Measurements from ENCODE around the gene MFAP2.
"Not testable (repeated sequence)": the region's sequence is repeated elsewhere in the genome, so short reads cannot be mapped to it uniquely, and the experiment has no call there.

MFAP2 gene

GRCh38 chr1:16967095-16967575 lies 13.3 kb downstream of the MFAP2 start:
- H3K9me3 ChIP-seq (ENCODE audit: control insufficient read depth in 5 of 5, low read length in 5 of 5): no peaks in the 10 kb centered on the region
- no peaks in the 10 kb centered on the region for H3K27me3 ChIP-seq (ENCODE audit: control insufficient read depth in 5 of 5, insufficient read depth in 4 of 5, low read length in 5 of 5)
- H3K4me3 ChIP-seq (ENCODE audit: low read depth in 1 of 5, low read length in 5 of 5): no peak overlapping the region
- H3K9ac ChIP-seq (ENCODE audit: low read length in 5 of 5): no peak overlapping the region
- H3K36me3 ChIP-seq (ENCODE audit: control insufficient read depth in 5 of 5, insufficient read depth in 5 of 5, low read length in 5 of 5): peaks cover 0 to 65% (median 38%) of the 10 kb centered on the region in 5 donors
- peaks cover 0 to 9% (median 0%) of the 10 kb centered on the region in 5 donors for H3K4me1 ChIP-seq (ENCODE audit: control insufficient read depth in 5 of 5, insufficient read depth in 5 of 5, low read length in 5 of 5)
- no peak overlapping the region for H3K27ac ChIP-seq (ENCODE audit: low read depth, low read length)

- Histone ChIP-seq H3K27me3 (ENCODE audit: control insufficient read depth in 5 of 5, insufficient read depth in 4 of 5, low read length in 5 of 5) (no peaks in the 10 kb centered on the region), H3K4me1 (ENCODE audit: control insufficient read depth in 5 of 5, insufficient read depth in 5 of 5, low read length in 5 of 5) (peaks cover 0 to 12% (median 5%) of the 10 kb centered on the region in 5 donors), H3K27ac (ENCODE audit: low read depth, low read length) (no peak overlapping the region), H3K9ac (ENCODE audit: low read length in 5 of 5) (no peak overlapping the region), H3K9me3 (ENCODE audit: control insufficient read depth in 5 of 5, low read length in 5 of 5) (no peaks in the 10 kb centered on the region), H3K4me3 (ENCODE audit: low read depth in 1 of 5, low read length in 5 of 5) (no peak overlapping the region), H3K36me3 (ENCODE audit: control insufficient read depth in 5 of 5, insufficient read depth in 5 of 5, low read length in 5 of 5) (peaks cover 0 to 63% (median 36%) of the 10 kb centered on the region in 5 donors)
These were observed 14.1 kb downstream of the MFAP2 start for GRCh38 chr1:16966282-16966681.

GRCh38 chr1:16965486-16966067 lies 14.8 kb downstream of the MFAP2 start:
- Histone ChIP-seq H3K4me3 (ENCODE audit: low read depth in 1 of 5, low read length in 5 of 5) (no peak overlapping the region), H3K36me3 (ENCODE audit: control insufficient read depth in 5 of 5, insufficient read depth in 5 of 5, low read length in 5 of 5) (peaks cover 0 to 56% (median 30%) of the 10 kb centered on the region in 5 donors), H3K27ac (ENCODE audit: low read depth, low read length) (no peak overlapping the region), H3K9me3 (ENCODE audit: control insufficient read depth in 5 of 5, low read length in 5 of 5) (no peaks in the 10 kb centered on the region), H3K9ac (ENCODE audit: low read length in 5 of 5) (no peak overlapping the region), H3K4me1 (ENCODE audit: control insufficient read depth in 5 of 5, insufficient read depth in 5 of 5, low read length in 5 of 5) (peaks cover 0 to 17% (median 12%) of the 10 kb centered on the region in 5 donors), H3K27me3 (ENCODE audit: control insufficient read depth in 5 of 5, insufficient read depth in 4 of 5, low read length in 5 of 5) (no peaks in the 10 kb centered on the region)

- not testable (repeated sequence) for H3K4me3 ChIP-seq (ENCODE audit: low read depth in 1 of 5, low read length in 5 of 5); H3K27me3 ChIP-seq (ENCODE audit: control insufficient read depth in 5 of 5, insufficient read depth in 4 of 5, low read length in 5 of 5); H3K27ac ChIP-seq (ENCODE audit: low read depth, low read length); H3K9me3 ChIP-seq (ENCODE audit: control insufficient read depth in 5 of 5, low read length in 5 of 5); H3K9ac ChIP-seq (ENCODE audit: low read length in 5 of 5)
- Histone ChIP-seq H3K36me3 (ENCODE audit: control insufficient read depth in 5 of 5, insufficient read depth in 5 of 5, low read length in 5 of 5) (peaks cover 0 to 42% (median 23%) of the 10 kb centered on the region in 5 donors), H3K4me1 (ENCODE audit: control insufficient read depth in 5 of 5, insufficient read depth in 5 of 5, low read length in 5 of 5) (peaks cover 0 to 21% (median 17%) of the 10 kb centered on the region in 5 donors)
These were observed 16.3 kb downstream of the MFAP2 start for GRCh38 chr1:16964169-16964568.

GRCh38 chr1:16961297-16962133 lies 18.9 kb downstream of the MFAP2 start:
- Histone ChIP-seq H3K27me3 (ENCODE audit: control insufficient read depth in 5 of 5, insufficient read depth in 4 of 5, low read length in 5 of 5) (no peaks in the 10 kb centered on the region), H3K4me1 (ENCODE audit: control insufficient read depth in 5 of 5, insufficient read depth in 5 of 5, low read length in 5 of 5) (peaks cover 0 to 25% (median 13%) of the 10 kb centered on the region in 5 donors), H3K4me3 (ENCODE audit: low read depth in 1 of 5, low read length in 5 of 5) (peak overlapping the region; percentile 31 to 64 (median 59)), H3K36me3 (ENCODE audit: control insufficient read depth in 5 of 5, insufficient read depth in 5 of 5, low read length in 5 of 5) (peaks cover 0 to 21% (median 14%) of the 10 kb centered on the region in 5 donors), H3K27ac (ENCODE audit: low read depth, low read length) (no peak overlapping the region), H3K9ac (ENCODE audit: low read length in 5 of 5) (peak overlapping the region in 4 of 5 donors; percentile 32 to 68 (median 50)), H3K9me3 (ENCODE audit: control insufficient read depth in 5 of 5, low read length in 5 of 5) (no peaks in the 10 kb centered on the region)

- H3K36me3 ChIP-seq (ENCODE audit: control insufficient read depth in 5 of 5, insufficient read depth in 5 of 5, low read length in 5 of 5): peaks cover 0 to 19% (median 7%) of the 10 kb centered on the region in 5 donors
- H3K4me1 ChIP-seq (ENCODE audit: control insufficient read depth in 5 of 5, insufficient read depth in 5 of 5, low read length in 5 of 5): peaks cover 0 to 33% (median 21%) of the 10 kb centered on the region in 5 donors
- no peak overlapping the region for H3K27ac ChIP-seq (ENCODE audit: low read depth, low read length)
- H3K27me3 ChIP-seq (ENCODE audit: control insufficient read depth in 5 of 5, insufficient read depth in 4 of 5, low read length in 5 of 5): no peaks in the 10 kb centered on the region
- peak overlapping the region in 4 of 5 donors; percentile 32 to 68 (median 50) for H3K9ac ChIP-seq (ENCODE audit: low read length in 5 of 5)
- H3K9me3 ChIP-seq (ENCODE audit: control insufficient read depth in 5 of 5, low read length in 5 of 5): no peaks in the 10 kb centered on the region
- H3K4me3 ChIP-seq (ENCODE audit: low read depth in 1 of 5, low read length in 5 of 5): peak overlapping the region; percentile 31 to 64 (median 59)
These were observed 19.7 kb downstream of the MFAP2 start for GRCh38 chr1:16960560-16961296.

- Histone ChIP-seq H3K9ac (ENCODE audit: low read length in 5 of 5) (no peak overlapping the region), H3K27ac (ENCODE audit: low read depth, low read length) (no peak overlapping the region), H3K27me3 (ENCODE audit: control insufficient read depth in 5 of 5, insufficient read depth in 4 of 5, low read length in 5 of 5) (no peaks in the 10 kb centered on the region), H3K4me1 (ENCODE audit: control insufficient read depth in 5 of 5, insufficient read depth in 5 of 5, low read length in 5 of 5) (peaks cover 2 to 40% (median 30%) of the 10 kb centered on the region in 5 donors), H3K4me3 (ENCODE audit: low read depth in 1 of 5, low read length in 5 of 5) (no peak overlapping the region), H3K9me3 (ENCODE audit: control insufficient read depth in 5 of 5, low read length in 5 of 5) (no peaks in the 10 kb centered on the region), H3K36me3 (ENCODE audit: control insufficient read depth in 5 of 5, insufficient read depth in 5 of 5, low read length in 5 of 5) (peaks cover 0 to 27% (median 8%) of the 10 kb centered on the region in 5 donors)
These were observed 21.9 kb downstream of the MFAP2 start for GRCh38 chr1:16958475-16958874.

- Histone ChIP-seq H3K36me3 (ENCODE audit: control insufficient read depth in 5 of 5, insufficient read depth in 5 of 5, low read length in 5 of 5) (peaks cover 0 to 27% (median 8%) of the 10 kb centered on the region in 5 donors), H3K4me1 (ENCODE audit: control insufficient read depth in 5 of 5, insufficient read depth in 5 of 5, low read length in 5 of 5) (peaks cover 2 to 40% (median 30%) of the 10 kb centered on the region in 5 donors), H3K27me3 (ENCODE audit: control insufficient read depth in 5 of 5, insufficient read depth in 4 of 5, low read length in 5 of 5) (no peaks in the 10 kb centered on the region), H3K27ac (ENCODE audit: low read depth, low read length) (no peak overlapping the region), H3K9ac (ENCODE audit: low read length in 5 of 5) (no peak overlapping the region), H3K4me3 (ENCODE audit: low read depth in 1 of 5, low read length in 5 of 5) (no peak overlapping the region), H3K9me3 (ENCODE audit: control insufficient read depth in 5 of 5, low read length in 5 of 5) (no peaks in the 10 kb centered on the region)
These were observed 22.7 kb downstream of the MFAP2 start for GRCh38 chr1:16957731-16958130.

- Histone ChIP-seq H3K36me3 (ENCODE audit: control insufficient read depth in 5 of 5, insufficient read depth in 5 of 5, low read length in 5 of 5) (peaks cover 0 to 27% (median 8%) of the 10 kb centered on the region in 5 donors), H3K27ac (ENCODE audit: low read depth, low read length) (no peak overlapping the region), H3K4me3 (ENCODE audit: low read depth in 1 of 5, low read length in 5 of 5) (no peak overlapping the region), H3K9me3 (ENCODE audit: control insufficient read depth in 5 of 5, low read length in 5 of 5) (no peaks in the 10 kb centered on the region), H3K9ac (ENCODE audit: low read length in 5 of 5) (no peak overlapping the region), H3K27me3 (ENCODE audit: control insufficient read depth in 5 of 5, insufficient read depth in 4 of 5, low read length in 5 of 5) (no peaks in the 10 kb centered on the region), H3K4me1 (ENCODE audit: control insufficient read depth in 5 of 5, insufficient read depth in 5 of 5, low read length in 5 of 5) (peaks cover 2 to 44% (median 30%) of the 10 kb centered on the region in 5 donors)
These were observed 23.6 kb downstream of the MFAP2 start for GRCh38 chr1:16956775-16957174.

Data from subcutaneous abdominal adipose tissue (tissue), 5 donors.